ENCODE data around the gene TMEM126B. TPM values are rescaled to one million over a fixed set of nuclear protein-coding genes. Genes with fewer than 3 reads are reported as not detected.
A peak's percentile ranks its signal among the peaks of the same experiment; 100 is the strongest.
"Not testable (repeated sequence)": the region's sequence is repeated elsewhere in the genome, so short reads cannot be mapped to it uniquely, and the experiment has no call there.

The TMEM126B gene
- polyA plus RNA-seq, 1 experiment, result 21.6 TPM

DNA sequence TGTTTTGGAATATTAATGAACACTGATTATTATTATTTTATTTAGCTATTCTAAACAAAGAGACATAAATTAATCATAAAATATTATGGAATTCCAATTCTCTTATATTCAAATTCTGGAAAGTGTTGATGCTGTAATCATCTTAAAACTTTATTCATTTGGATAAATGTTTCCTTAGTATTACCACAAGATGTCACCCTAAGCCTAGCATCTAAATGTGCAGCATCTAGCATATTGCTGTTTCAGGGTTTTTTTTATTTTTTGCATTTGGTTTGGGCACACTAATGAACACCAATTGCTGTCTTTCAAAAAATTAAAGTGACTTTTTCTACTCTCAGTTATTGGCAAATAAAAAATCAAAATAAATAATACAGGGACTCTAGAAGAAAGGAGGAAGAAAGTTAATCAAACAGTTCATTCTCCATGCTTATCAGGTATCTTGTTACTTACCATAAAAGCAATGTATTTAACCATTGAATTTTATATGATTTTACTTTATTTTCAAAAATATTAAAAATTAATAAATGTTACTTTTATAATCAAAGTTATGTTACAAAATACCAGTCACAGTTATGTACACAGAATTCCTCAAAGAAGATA lies 33.0 kb upstream of the TMEM126B start:
- CTCF ChIA-PET, result interaction anchor here (0.6 to 2.1 kb wide), 4 partner anchors 9 to 53 kb away, joined by 3 to 5 read pairs (median 4); partner anchors contain the start of gene TMEM126A
- peak; percentile 45 for TF ChIP-seq CTCF (IDR thresholded peaks at IDR 0.05; ENCODE audit: insufficient read depth, low read depth, low read length)
- H3K36me3 ChIP-seq (ENCODE audit: control insufficient read depth, insufficient read depth, low read length), result no peaks in the 10 kb centered on the region
- no peaks in the 10 kb centered on the region; the same call in 1 of the 2 replicates for H3K27me3 ChIP-seq (ENCODE audit: control insufficient read depth, insufficient read depth, low read length)
- DNase-seq (ENCODE audit: low read depth), result peak; percentile 11
- H3K4me3 ChIP-seq (ENCODE audit: low read depth, low read length), result no peak overlapping the region
- POLR2A ChIA-PET, result no interaction called here

GRCh38 chr11:85596886-85597285 lies 31.5 kb upstream of the TMEM126B start:
- no peak for TF ChIP-seq CTCF (IDR thresholded peaks at IDR 0.05; ENCODE audit: insufficient read depth, low read depth, low read length)
- Histone ChIP-seq H3K4me3 (ENCODE audit: low read depth, low read length) (no peak overlapping the region), H3K27me3 (ENCODE audit: control insufficient read depth, insufficient read depth, low read length) (no peaks in the 10 kb centered on the region; the same call in 1 of the 2 replicates), H3K36me3 (ENCODE audit: control insufficient read depth, insufficient read depth, low read length) (no peaks in the 10 kb centered on the region)
- no peak for DNase-seq (ENCODE audit: low read depth)
- ChIA-PET POLR2A (no interaction called here), CTCF (interaction anchor here (1.2 to 2.1 kb wide), 3 partner anchors 12 to 695 kb away, joined by 3 to 5 read pairs (median 3); no protein-coding TSS in a partner anchor)

- TF ChIP-seq CTCF (IDR thresholded peaks at IDR 0.05; ENCODE audit: insufficient read depth, low read depth, low read length), result no peak
- POLR2A ChIA-PET, result no interaction called here
- Histone ChIP-seq H3K27me3 (ENCODE audit: control insufficient read depth, insufficient read depth, low read length) (no peaks in the 10 kb centered on the region; the same call in 1 of the 2 replicates), H3K4me3 (ENCODE audit: low read depth, low read length) (no peak overlapping the region), H3K36me3 (ENCODE audit: control insufficient read depth, insufficient read depth, low read length) (no peaks in the 10 kb centered on the region)
- CTCF ChIA-PET, result interaction anchor here (0.6 kb wide), 1 partner anchor 24 kb away, joined by 4 read pairs; no protein-coding TSS in a partner anchor
- DNase-seq (ENCODE audit: low read depth), result no peak
Observed at GRCh38 chr11:85599083-85599482, 29.3 kb upstream of the TMEM126B start.

DNA sequence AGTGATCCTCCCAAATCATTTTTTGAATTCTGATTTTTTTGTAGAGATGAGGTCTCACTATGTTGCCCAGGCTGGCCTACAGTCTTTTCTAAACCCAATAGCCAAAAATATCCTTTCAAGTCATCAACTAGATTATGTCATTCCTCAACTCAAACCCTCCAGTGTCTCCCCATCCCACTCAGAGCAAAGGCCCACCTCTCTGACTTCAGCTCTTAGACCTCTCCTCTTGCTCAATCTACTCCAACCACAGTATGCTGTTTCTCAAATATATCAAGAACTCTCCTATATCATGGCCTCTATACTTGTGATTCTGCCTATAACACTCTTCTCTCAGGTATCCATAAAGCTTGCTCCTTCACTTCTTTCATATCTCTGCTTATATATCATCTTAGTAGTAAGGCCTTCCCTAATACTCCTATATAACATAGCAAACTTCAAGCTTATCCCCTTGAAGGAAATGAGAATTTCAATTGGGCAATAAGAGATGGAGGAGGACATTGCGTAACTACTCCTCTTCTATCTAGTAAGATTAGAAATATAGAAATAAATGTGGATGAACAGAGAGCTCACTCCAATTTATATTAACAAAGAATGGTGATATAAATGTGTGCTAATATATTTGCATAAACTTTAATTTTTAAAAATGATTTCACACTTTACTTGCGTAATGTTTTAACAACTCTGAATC lies 25.7 kb upstream of the TMEM126B start:
- POLR2A ChIA-PET, result no interaction called here
- H3K36me3 ChIP-seq (ENCODE audit: control insufficient read depth, insufficient read depth, low read length), result no peaks in the 10 kb centered on the region
- H3K4me3 ChIP-seq (ENCODE audit: low read depth, low read length), result no peak overlapping the region
- H3K27me3 ChIP-seq (ENCODE audit: control insufficient read depth, insufficient read depth, low read length), result no peaks in the 10 kb centered on the region; the same call in 1 of the 2 replicates
- no peak for DNase-seq (ENCODE audit: low read depth)
- TF ChIP-seq CTCF (IDR thresholded peaks at IDR 0.05; ENCODE audit: insufficient read depth, low read depth, low read length), result no peak
- CTCF ChIA-PET, result interaction anchor here (0.6 kb wide), 1 partner anchor 160 kb away, joined by 5 read pairs; no protein-coding TSS in a partner anchor

GRCh38 chr11:85603220-85603619 lies 25.2 kb upstream of the TMEM126B start:
- no peak for DNase-seq (ENCODE audit: low read depth)
- CTCF ChIA-PET, result interaction anchor here (0.6 kb wide), 1 partner anchor 160 kb away, joined by 5 read pairs; no protein-coding TSS in a partner anchor
- no peak for TF ChIP-seq CTCF (IDR thresholded peaks at IDR 0.05; ENCODE audit: insufficient read depth, low read depth, low read length)
- Histone ChIP-seq H3K27me3 (ENCODE audit: control insufficient read depth, insufficient read depth, low read length) (no peaks in the 10 kb centered on the region; the same call in 1 of the 2 replicates), H3K36me3 (ENCODE audit: control insufficient read depth, insufficient read depth, low read length) (no peaks in the 10 kb centered on the region), H3K4me3 (ENCODE audit: low read depth, low read length) (no peak overlapping the region)
- POLR2A ChIA-PET, result no interaction called here

DNA sequence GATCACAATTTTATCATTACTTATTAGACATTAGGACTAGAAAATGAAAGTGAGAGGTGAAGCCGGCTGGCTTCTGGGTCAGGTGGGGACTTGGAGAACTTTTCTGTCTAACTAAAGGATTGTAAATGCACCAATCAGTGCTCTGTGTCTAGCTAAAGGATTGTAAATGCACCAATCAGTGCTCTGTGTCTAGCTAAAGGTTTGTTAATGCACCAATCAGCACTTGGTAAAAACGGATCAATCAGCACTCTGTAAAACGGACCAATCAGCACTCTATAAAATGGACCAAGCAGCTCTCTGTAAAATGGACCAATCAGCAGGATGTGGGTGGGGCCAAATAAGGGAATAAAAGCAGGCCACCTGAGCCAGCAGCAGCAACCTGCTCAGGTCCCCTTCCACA lies 22.2 kb upstream of the TMEM126B start:
- H3K27me3 ChIP-seq (ENCODE audit: control insufficient read depth, insufficient read depth, low read length); POLR2A ChIA-PET; H3K36me3 ChIP-seq (ENCODE audit: control insufficient read depth, insufficient read depth, low read length); DNase-seq (ENCODE audit: low read depth); CTCF ChIA-PET; H3K4me3 ChIP-seq (ENCODE audit: low read depth, low read length): not testable (repeated sequence)

DNA sequence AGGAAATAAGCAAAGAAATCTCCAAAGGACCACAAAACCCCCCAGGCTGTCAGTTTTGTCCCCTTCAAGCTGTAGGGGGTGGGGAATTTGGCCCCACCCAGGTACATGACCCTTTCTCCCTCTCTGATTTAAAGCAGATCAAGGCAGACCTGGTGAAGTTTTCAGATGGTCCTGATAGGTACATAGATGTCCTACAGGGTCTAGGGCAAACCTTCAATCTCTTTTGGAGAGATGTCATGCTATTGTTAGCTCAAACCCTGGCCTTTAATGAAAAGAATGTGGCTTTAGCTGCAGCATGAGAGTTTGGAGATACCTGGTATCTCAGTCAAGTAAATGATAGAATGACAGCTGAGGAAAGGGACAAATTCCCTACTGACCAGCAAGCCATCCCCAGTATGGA lies 19.8 kb upstream of the TMEM126B start:
- CTCF ChIA-PET, result interaction anchor here (1.4 to 1.6 kb wide), 2 partner anchors 9 to 12 kb away, joined by 4 to 5 read pairs; no protein-coding TSS in a partner anchor
- H3K36me3 ChIP-seq (ENCODE audit: control insufficient read depth, insufficient read depth, low read length); H3K4me3 ChIP-seq (ENCODE audit: low read depth, low read length); DNase-seq (ENCODE audit: low read depth); H3K27me3 ChIP-seq (ENCODE audit: control insufficient read depth, insufficient read depth, low read length); POLR2A ChIA-PET: not testable (repeated sequence)

Measured in BJ (cell line).